ENCODE measurements around the gene ST7.

The ST7 gene

DNA sequence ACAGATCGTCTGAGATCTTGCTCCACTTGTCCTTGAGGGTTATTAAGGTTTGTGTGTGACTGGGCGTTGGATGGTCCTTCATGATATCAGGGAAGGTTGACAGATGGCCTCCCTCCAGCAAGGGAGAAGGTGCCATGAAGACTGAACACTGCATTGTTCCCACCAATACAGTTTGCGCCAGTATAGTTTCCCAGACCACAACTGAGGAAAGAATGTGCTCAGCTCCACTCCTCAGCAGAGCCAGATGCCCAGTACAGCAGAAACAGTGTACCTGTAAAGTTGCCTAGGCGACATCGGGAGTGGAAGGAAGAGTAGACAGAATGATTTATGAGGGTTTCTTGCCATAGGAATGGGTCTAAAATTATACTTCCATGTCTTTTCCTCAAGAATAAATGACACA, 137.5 kb downstream of the ST7 start:
- TF ChIP-seq, protein P1, sequence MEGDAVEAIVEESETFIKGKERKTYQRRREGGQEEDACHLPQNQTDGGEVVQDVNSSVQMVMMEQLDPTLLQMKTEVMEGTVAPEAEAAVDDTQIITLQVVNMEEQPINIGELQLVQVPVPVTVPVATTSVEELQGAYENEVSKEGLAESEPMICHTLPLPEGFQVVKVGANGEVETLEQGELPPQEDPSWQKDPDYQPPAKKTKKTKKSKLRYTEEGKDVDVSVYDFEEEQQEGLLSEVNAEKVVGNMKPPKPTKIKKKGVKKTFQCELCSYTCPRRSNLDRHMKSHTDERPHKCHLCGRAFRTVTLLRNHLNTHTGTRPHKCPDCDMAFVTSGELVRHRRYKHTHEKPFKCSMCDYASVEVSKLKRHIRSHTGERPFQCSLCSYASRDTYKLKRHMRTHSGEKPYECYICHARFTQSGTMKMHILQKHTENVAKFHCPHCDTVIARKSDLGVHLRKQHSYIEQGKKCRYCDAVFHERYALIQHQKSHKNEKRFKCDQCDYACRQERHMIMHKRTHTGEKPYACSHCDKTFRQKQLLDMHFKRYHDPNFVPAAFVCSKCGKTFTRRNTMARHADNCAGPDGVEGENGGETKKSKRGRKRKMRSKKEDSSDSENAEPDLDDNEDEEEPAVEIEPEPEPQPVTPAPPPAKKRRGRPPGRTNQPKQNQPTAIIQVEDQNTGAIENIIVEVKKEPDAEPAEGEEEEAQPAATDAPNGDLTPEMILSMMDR (IDR thresholded peaks at IDR 0.05; ENCODE audit: low read depth, low read length) = no peak
- in situ Hi-C loops (cut with HindIII; ENCODE audit: low sequenced_read_pairs) = no loop called here
- DNase-seq (ENCODE audit: low read depth, low spot score) = no peak
- H3K4me3 ChIP-seq (ENCODE audit: low read depth, low read length) = no peak overlapping the region

DNA sequence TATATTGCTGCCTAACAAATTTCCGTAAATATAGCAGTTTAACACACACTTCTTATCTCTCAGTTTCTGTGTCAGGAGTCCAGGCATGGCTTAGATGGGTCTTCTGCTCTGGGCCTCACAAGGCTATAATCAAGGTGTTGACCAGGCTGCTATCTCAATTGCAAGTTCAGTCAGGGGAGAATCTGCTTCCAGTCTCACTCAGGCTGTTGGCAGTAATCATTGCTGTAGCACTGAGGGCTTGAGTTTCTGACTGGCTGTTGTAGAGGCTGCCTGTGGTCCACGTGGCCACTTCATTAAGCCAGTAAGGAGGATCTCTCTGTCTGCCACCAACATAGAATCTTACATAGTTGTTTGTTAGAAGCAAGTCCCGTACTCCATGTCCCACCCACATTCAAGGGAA, 138.4 kb downstream of the ST7 start:
- in situ Hi-C loops (cut with HindIII; ENCODE audit: low sequenced_read_pairs) = no loop called here
- no peak overlapping the region for H3K4me3 ChIP-seq (ENCODE audit: low read depth, low read length)
- no peak for DNase-seq (ENCODE audit: low read depth, low spot score)
- TF ChIP-seq, protein P1 (IDR thresholded peaks at IDR 0.05; ENCODE audit: low read depth, low read length) = no peak

DNA sequence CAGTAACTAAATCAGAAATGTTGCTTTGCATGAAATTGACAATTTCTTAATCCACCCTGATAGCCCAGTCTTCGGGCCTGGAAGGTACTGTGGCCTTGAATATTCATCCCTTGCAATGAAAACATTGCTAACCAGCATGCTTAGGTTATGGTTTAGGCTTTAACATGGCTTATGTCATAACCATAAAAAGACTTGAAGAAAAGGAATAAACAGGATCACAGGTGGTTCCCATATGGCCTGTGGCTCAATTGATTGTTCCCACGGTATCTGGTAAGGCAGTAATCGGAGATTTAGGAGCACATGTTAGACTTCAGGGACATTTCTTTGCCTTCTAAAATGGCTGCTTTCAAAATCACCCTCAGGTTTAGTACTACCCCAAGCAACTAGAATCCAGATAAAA, 139.5 kb downstream of the ST7 start:
- in situ Hi-C loops (cut with HindIII; ENCODE audit: low sequenced_read_pairs) = no loop called here
- TF ChIP-seq, protein P1 (IDR thresholded peaks at IDR 0.05; ENCODE audit: low read depth, low read length) = no peak
- no peak for DNase-seq (ENCODE audit: low read depth, low spot score)
- H3K4me3 ChIP-seq (ENCODE audit: low read depth, low read length) = no peak overlapping the region

DNA sequence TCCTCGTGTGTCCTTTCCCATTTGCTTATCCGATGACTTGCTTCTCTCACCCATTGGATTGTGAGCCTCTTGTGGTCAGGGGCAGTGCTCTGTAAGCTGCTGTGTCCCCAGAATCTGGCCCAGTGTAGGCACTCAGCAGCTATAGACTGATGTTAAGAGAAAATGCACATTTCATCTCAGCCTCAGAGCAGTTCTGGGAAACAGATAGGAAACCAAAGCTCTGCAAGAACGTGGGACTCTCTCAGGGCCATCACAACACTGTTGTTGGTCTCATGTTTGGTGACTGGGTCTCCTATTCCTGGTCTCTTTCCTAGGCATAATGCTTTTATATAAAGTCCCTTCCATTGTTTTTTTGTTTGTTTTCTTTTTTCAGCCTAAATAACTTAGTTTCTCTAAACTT, 141.2 kb downstream of the ST7 start:
- no peak for DNase-seq (ENCODE audit: low read depth, low spot score)
- in situ Hi-C loops (cut with HindIII; ENCODE audit: low sequenced_read_pairs) = no loop called here
- no peak overlapping the region for H3K4me3 ChIP-seq (ENCODE audit: low read depth, low read length)
- TF ChIP-seq, protein P1 (IDR thresholded peaks at IDR 0.05; ENCODE audit: low read depth, low read length) = no peak

GRCh38 chr7:117095055-117095454, 141.8 kb downstream of the ST7 start:
- TF ChIP-seq, protein P1 (IDR thresholded peaks at IDR 0.05; ENCODE audit: low read depth, low read length) = no peak
- in situ Hi-C loops (cut with HindIII; ENCODE audit: low sequenced_read_pairs) = no loop called here
- no peak overlapping the region for H3K4me3 ChIP-seq (ENCODE audit: low read depth, low read length)
- DNase-seq (ENCODE audit: low read depth, low spot score) = no peak

- in situ Hi-C loops (cut with HindIII; ENCODE audit: low sequenced_read_pairs) = no loop called here
- DNase-seq (ENCODE audit: low read depth, low spot score) = no peak
- H3K4me3 ChIP-seq (ENCODE audit: low read depth, low read length) = no peak overlapping the region
- TF ChIP-seq, protein P1 (IDR thresholded peaks at IDR 0.05; ENCODE audit: low read depth, low read length) = no peak
These were observed 143.0 kb downstream of the ST7 start for GRCh38 chr7:117096330-117096729.

DNA sequence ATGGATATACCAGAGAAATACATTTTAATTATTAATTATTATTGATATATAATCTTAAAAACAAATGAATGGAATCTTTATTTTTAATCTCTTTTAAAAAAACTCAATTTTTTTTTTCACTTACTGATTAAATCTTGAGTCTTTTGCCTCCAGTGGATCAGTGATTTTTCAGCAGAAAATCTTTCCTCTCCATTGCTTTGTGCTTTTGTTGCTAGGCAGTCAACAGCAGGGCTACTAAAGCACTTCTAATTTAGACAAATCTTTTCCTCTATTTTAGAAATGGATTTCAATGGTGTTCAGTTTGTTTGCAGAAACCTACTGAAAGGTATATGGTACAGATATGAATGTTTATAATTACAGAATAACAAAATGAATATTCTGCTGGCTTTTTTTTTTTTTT, 143.6 kb downstream of the ST7 start:
- no peak for DNase-seq (ENCODE audit: low read depth, low spot score)
- H3K4me3 ChIP-seq (ENCODE audit: low read depth, low read length) = no peak overlapping the region
- TF ChIP-seq, protein P1 (IDR thresholded peaks at IDR 0.05; ENCODE audit: low read depth, low read length) = no peak
- in situ Hi-C loops (cut with HindIII; ENCODE audit: low sequenced_read_pairs) = no loop called here

Measured in astrocyte of the spinal cord (primary cell).